Memory B cell (primary cell): ENCODE data around the gene DRG2.

Experiments used
- ATAC-seq: fragments of 150-1000 bp; cut with Tn5 transposase; 2 replicates; pipeline ENCODE4 v1.10.0; 2021; ENCODE audit warnings: low read depth, mild to moderate bottlenecking, moderate library complexity
- DNase-seq, 2 donors: peaks; one replicate each; pipeline ENCODE4 v3.0.0; 2022; ENCODE audit warnings: low spot score in 2 of 2
- H3K27ac Mint-ChIP-seq: one replicate; pipeline ENCODE4 v1.8.0; 2022; ENCODE audit warnings: mild to moderate bottlenecking, moderate library complexity, mixed read lengths
- H3K27me3 Mint-ChIP-seq: one replicate; pipeline ENCODE4 v1.8.0; 2022; ENCODE audit warnings: mixed read lengths
- H3K36me3 Mint-ChIP-seq: one replicate; pipeline ENCODE4 v1.8.0; 2022; ENCODE audit warnings: mild to moderate bottlenecking, mixed read lengths
- H3K4me1 Mint-ChIP-seq: one replicate; pipeline ENCODE4 v1.8.0; 2022; ENCODE audit warnings: mixed read lengths
- H3K4me3 Mint-ChIP-seq: one replicate; pipeline ENCODE4 v1.8.0; 2022; ENCODE audit warnings: mild to moderate bottlenecking, moderate library complexity, mixed read lengths
- H3K9me3 Mint-ChIP-seq: one replicate; pipeline ENCODE4 v1.8.0; 2022; ENCODE audit warnings: mixed read lengths

DRG2 gene

GRCh38 chr17:18087610-18088491 lies at the start of gene DRG2:
Gene DRG2, plus strand, starts transcription at chr17:18087948. Its CDS starts 76 bp downstream, at chr17:18088024.
- DNase-seq = peak; percentile 91 to 97
- Mint-ChIP-seq H3K9me3 (no peaks in the 10 kb centered on the region), H3K27ac (peak within 1 kb of the TSS; percentile 94), H3K4me3 (peak within 1 kb of the TSS; percentile 100), H3K36me3 (peaks cover 3% of the 10 kb centered on the region), H3K27me3 (no peaks in the 10 kb centered on the region), H3K4me1 (peaks cover 19% of the 10 kb centered on the region)
- ATAC-seq = peak; percentile 95

DNA sequence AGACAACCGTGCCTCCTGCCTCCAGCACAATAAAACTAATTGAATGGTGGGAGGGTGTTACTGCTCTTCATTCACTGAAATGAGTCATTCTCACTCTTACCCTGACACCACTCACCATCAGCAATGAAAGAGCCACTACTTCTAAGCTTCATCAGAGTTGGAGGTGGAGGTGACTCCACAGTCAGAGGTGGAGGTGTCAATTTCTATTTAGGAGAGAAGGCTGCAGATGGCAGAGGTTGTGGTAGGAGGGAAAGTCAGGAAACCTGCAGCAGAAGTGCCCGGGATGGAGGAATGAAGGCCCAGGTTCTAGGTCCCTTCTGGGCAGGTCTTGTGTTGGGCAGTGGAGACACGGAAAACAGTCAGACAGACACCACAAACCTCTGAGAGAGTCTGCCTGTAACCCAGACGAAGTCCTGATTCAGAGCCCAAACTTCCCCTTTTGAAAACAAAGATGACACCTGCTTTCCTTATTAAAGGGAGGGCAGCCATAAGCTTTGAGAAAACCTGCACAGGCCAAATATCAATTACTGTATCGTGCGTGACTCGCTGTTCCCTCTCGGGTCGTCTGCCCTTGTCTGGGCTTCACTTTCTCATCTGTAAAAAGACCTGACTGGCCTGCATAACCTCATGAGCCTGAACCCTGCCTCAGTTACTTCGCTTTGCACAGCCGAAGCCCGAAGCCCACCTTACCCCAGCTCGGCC lies 49.4 kb upstream of the DRG2 start:
- Mint-ChIP-seq H3K9me3 (no peaks in the 10 kb centered on the region), H3K4me3 (peak overlapping the region; percentile 87), H3K36me3 (peaks cover 2% of the 10 kb centered on the region), H3K27me3 (no peaks in the 10 kb centered on the region), H3K4me1 (peaks cover 43% of the 10 kb centered on the region), H3K27ac (peak overlapping the region; percentile 58)
- DNase-seq = peak in 1 of 2 donors; percentile 44
- ATAC-seq = peak; percentile 27

DNA sequence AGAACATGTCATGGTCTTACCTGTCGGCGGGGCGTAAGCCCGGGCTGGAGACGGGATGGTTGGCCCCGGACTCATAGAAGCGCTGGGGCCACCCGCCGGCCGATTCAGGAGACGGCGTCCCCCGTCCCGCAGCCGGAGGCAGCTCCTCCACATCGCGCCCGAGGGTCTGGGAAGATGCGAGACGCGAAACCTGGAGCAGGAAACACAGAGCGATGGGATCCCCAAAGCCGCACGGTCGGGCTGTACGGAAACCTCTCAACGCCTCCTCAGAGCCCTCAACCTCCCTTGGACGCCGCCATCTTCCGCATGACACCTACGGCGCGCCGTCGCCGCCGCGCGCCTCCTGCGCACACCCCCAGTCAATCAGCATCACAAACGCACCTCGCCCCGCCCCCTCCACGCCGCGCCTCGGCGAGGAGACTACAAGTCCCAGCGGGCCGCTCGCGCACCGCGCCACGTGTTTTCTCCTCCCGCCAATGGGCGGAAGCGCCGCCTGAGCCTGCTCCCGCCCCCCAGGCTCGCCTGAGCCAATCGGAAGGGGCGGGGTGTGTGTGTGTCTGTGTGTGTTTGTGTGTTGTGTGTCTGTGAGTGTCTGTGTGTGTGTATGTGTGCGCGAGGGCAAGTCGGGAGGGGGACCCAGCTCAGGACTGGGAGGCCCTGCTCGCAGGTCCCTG lies 48.8 kb upstream of the DRG2 start, which contains the start of the genes ATPAF2 and GID4:
ATPAF2 (minus strand) TSS at position 308 of the 674 bp plus-strand sequence; CDS start at position 153, 155 bp downstream.
GID4 (plus strand) TSS at position 548 of the 674 bp plus-strand sequence; CDS start at position 605, 57 bp downstream.
- peak within 1 kb of the TSS; percentile 87 for H3K4me3 Mint-ChIP-seq
- ATAC-seq = peak; percentile 85
- H3K9me3 Mint-ChIP-seq = no peaks in the 10 kb centered on the region
- H3K4me1 Mint-ChIP-seq = peaks cover 39% of the 10 kb centered on the region
- no peaks in the 10 kb centered on the region for H3K27me3 Mint-ChIP-seq
- DNase-seq = peak; percentile 98 to 99
- H3K27ac Mint-ChIP-seq = peak within 1 kb of the TSS; percentile 58
- peaks cover 2% of the 10 kb centered on the region for H3K36me3 Mint-ChIP-seq

- Mint-ChIP-seq H3K36me3 (peaks cover 2% of the 10 kb centered on the region), H3K27me3 (no peaks in the 10 kb centered on the region), H3K4me3 (peak overlapping the region; percentile 87), H3K4me1 (peaks cover 39% of the 10 kb centered on the region), H3K27ac (peak overlapping the region; percentile 58), H3K9me3 (no peaks in the 10 kb centered on the region)
- ATAC-seq (peak; percentile 28), DNase-seq (peak in 1 of 2 donors; percentile 24)
Measured at GRCh38 chr17:18039535-18040260, 48.0 kb upstream of the DRG2 start.

DNA sequence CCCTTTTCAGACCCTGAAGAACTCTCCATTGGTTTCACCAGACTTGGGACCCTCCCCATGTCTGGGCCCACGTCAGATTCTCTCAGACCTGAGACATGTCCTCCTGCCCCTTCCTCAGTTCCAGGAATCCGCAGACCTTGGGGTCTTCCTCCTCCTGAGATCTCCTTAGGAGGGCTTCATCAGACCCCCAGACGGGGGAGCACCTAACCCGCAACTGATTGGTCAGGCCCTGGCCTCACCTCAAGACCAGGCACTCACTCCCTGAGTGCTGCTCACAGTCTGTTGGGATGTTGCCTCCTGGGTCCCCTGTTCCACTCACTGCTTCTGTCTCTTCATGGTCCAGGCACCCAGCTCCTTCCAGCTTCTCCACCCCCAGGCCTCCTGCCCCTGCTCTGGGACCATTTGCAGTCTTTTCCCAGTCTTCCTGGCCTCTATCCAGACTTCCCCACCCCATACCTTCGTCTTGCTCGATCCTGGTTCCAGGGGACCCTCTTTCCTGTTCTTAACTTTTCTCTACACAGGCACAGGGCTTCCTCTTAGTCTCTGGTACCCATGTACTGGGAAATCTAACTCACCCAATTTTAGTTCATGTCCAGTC lies 47.4 kb upstream of the DRG2 start:
- ATAC-seq (no peak), DNase-seq (no peak)
- Mint-ChIP-seq H3K27ac (peak overlapping the region; percentile 58), H3K27me3 (no peaks in the 10 kb centered on the region), H3K9me3 (no peaks in the 10 kb centered on the region), H3K36me3 (peaks cover 2% of the 10 kb centered on the region), H3K4me3 (peak overlapping the region; percentile 83), H3K4me1 (peaks cover 39% of the 10 kb centered on the region)

DNA sequence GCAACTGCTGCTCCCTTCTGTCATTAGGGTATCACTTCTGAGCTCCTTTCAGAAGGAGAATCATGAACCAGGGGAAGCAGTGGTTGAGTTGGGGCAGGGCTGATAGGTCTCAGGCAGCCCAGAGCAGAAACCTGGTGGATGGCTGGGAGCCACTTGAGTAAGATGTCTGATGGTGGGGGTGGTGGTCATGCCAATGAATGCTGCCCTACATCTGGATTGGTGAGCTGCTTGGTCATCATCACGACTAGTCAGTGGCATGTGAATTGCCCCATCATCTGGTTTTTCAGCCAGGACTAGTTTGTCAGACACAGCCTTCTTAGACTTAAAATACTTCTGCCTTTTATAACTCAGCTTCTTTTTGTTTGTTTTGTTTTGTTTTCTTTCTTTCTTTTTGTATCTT lies 46.0 kb upstream of the DRG2 start:
- Mint-ChIP-seq H3K9me3 (no peaks in the 10 kb centered on the region), H3K27ac (no peak overlapping the region), H3K36me3 (peaks cover 2% of the 10 kb centered on the region), H3K4me3 (peak overlapping the region; percentile 52), H3K4me1 (peaks cover 35% of the 10 kb centered on the region), H3K27me3 (no peaks in the 10 kb centered on the region)
- ATAC-seq (no peak), DNase-seq (no peak)

- Mint-ChIP-seq H3K27ac (no peak overlapping the region), H3K4me1 (peaks cover 25% of the 10 kb centered on the region), H3K27me3 (no peaks in the 10 kb centered on the region), H3K4me3 (no peak overlapping the region), H3K9me3 (no peaks in the 10 kb centered on the region), H3K36me3 (peaks cover 2% of the 10 kb centered on the region)
- ATAC-seq (no peak), DNase-seq (no peak)
Measured at GRCh38 chr17:18042983-18043382, 44.8 kb upstream of the DRG2 start.

DNA sequence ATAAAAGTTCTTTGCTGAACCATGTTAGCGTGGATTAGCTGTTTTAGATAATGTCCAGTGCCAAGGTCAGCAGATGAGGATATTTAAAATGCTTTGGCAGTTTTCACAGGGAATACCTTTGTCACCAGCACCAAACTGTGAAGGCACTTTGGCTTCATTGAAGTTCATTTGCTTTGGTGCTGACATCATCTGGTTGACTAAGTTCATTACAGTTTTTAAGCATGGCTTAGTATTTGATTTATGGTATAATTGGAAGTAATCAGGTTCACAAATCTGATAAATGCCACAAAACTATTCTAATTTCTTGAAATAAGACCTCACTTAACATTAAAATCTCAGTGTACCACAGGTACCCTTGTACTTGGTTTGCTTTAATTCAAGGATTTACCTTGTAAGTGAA lies 44.3 kb upstream of the DRG2 start:
- H3K36me3 Mint-ChIP-seq = peaks cover 2% of the 10 kb centered on the region
- H3K27ac Mint-ChIP-seq = no peak overlapping the region
- H3K4me1 Mint-ChIP-seq = peaks cover 22% of the 10 kb centered on the region
- DNase-seq = no peak
- no peak overlapping the region for H3K4me3 Mint-ChIP-seq
- no peaks in the 10 kb centered on the region for H3K27me3 Mint-ChIP-seq
- no peak for ATAC-seq
- H3K9me3 Mint-ChIP-seq = no peaks in the 10 kb centered on the region

DNA sequence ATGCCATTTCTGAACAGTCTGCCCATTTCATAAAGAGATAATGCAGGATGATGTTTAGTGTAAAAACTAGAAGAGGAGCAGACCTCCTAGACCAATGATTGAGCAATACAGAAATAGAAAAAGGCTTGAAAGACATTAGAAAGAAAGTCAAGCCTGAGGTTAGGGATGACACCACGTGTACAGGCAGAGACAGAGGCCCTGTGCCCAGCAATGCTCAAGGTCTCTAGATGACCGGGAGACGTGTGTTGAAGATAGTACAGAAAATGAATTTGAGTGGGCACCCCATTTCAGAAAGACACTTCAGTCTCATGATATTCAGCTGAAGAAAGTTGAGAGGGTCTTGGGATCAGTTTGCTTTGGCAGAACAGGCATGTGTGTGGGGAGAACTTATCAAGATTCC lies 43.1 kb upstream of the DRG2 start:
- no peaks in the 10 kb centered on the region for H3K27me3 Mint-ChIP-seq
- peaks cover 2% of the 10 kb centered on the region for H3K36me3 Mint-ChIP-seq
- peaks cover 22% of the 10 kb centered on the region for H3K4me1 Mint-ChIP-seq
- no peaks in the 10 kb centered on the region for H3K9me3 Mint-ChIP-seq
- H3K27ac Mint-ChIP-seq = no peak overlapping the region
- ATAC-seq (no peak), DNase-seq (no peak)
- H3K4me3 Mint-ChIP-seq = no peak overlapping the region

GRCh38 chr17:18045691-18046350 lies 41.9 kb upstream of the DRG2 start:
- Mint-ChIP-seq H3K4me3 (no peak overlapping the region), H3K27me3 (no peaks in the 10 kb centered on the region), H3K4me1 (peaks cover 14% of the 10 kb centered on the region), H3K36me3 (peaks cover 4% of the 10 kb centered on the region), H3K27ac (no peak overlapping the region), H3K9me3 (no peaks in the 10 kb centered on the region)
- no peak for ATAC-seq
- no peak for DNase-seq

DNA sequence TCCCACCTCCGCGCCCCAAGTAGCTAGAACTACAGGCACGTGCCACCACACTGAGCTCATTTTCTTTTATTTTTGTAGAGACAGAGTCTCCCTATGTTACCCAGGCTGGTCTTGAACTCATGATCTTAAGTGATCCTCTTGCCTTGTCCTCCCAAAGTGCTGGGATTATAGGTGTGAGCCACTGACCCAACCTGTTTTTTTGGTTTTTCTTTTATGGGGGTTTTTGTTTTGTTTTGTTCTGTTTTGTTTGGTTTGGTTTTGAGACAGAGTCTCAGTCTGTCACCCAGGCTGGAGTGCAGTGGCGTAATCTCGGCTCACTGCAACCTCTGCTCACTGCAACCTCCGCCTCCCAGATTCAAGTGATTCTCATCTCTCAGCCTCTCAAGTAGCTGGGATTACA lies 32.2 kb upstream of the DRG2 start:
- no peak overlapping the region for H3K27ac Mint-ChIP-seq
- peaks cover 29% of the 10 kb centered on the region for H3K36me3 Mint-ChIP-seq
- no peaks in the 10 kb centered on the region for H3K4me1 Mint-ChIP-seq
- H3K27me3 Mint-ChIP-seq = no peaks in the 10 kb centered on the region
- no peaks in the 10 kb centered on the region for H3K9me3 Mint-ChIP-seq
- H3K4me3 Mint-ChIP-seq = no peak overlapping the region
- DNase-seq (no peak), ATAC-seq (no peak)

DNA sequence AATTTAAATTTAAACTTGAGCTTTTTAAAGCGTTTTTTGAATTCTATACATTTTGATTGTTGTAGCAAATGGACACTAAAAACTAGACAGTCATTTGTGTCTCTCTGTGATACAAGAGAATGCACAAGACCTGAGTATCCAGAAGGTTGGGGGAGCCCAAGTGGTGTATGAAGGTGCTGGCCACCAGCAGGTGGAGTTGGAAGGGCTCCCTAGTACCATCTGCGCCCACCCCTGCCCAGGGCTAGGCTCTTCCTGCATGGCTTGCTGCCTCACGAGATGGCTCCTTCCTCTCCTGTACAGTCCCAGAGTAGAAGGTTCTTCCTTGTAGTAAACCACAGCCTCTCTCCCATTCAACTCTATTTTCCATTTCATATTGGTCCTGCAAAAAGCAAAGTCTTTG lies 31.5 kb upstream of the DRG2 start:
- Mint-ChIP-seq H3K4me1 (no peaks in the 10 kb centered on the region), H3K36me3 (peaks cover 31% of the 10 kb centered on the region), H3K9me3 (no peaks in the 10 kb centered on the region), H3K27ac (no peak overlapping the region), H3K4me3 (no peak overlapping the region), H3K27me3 (no peaks in the 10 kb centered on the region)
- no peak for DNase-seq
- no peak for ATAC-seq

GRCh38 chr17:18059283-18059682 lies 28.5 kb upstream of the DRG2 start:
- DNase-seq = no peak
- Mint-ChIP-seq H3K27me3 (no peaks in the 10 kb centered on the region), H3K27ac (no peak overlapping the region), H3K4me1 (no peaks in the 10 kb centered on the region), H3K9me3 (no peaks in the 10 kb centered on the region), H3K36me3 (peaks cover 35% of the 10 kb centered on the region), H3K4me3 (no peak overlapping the region)
- no peak for ATAC-seq
